ENCODE results near the gene FUBP3.

- TF ChIP-seq CTCF (IDR thresholded peaks at IDR 0.05), result no peak
- TF ChIP-seq EZH2 (IDR thresholded peaks at IDR 0.05), result no peak
These were observed 52.8 kb downstream of the FUBP3 start for GRCh38 chr9:130632081-130632710.

Measured in neural progenitor cell (in vitro differentiated cells).